Activated CD4-positive, alpha-beta T cell treated with anti-CD3 and anti-CD28 coated beads, Interleukin-2, amount 10 ng/mL, durations not matched to agents 7 days and 5 days (primary cell): Measurements from ENCODE around the gene MAP2K5. TPM values are rescaled to one million over a fixed set of nuclear protein-coding genes. Genes with fewer than 3 reads are reported as not detected.

Experiments
- CTCF ChIA-PET: fragments of 350-600 bp; sonication (Branson Sonifier 250); formaldehyde crosslinking; loops from one replicate; lab custom pipeline; 2021; ENCODE audit warnings: antibody characterized with exemption; lab: Charles Lee
- POLR2A ChIA-PET: fragments of 350-600 bp; sonication (Branson Sonifier 250); formaldehyde crosslinking; loops from one replicate; lab custom pipeline; 2021; ENCODE audit warnings: antibody characterized with exemption; lab: Charles Lee
- DNase-seq: peaks from one replicate; pipeline ENCODE4 v3.0.0-alpha.2; 2020
- H3K27ac Mint-ChIP-seq: one replicate; pipeline ENCODE4 v1.8.0; 2021; ENCODE audit warnings: mild to moderate bottlenecking, moderate library complexity, mixed read lengths
- H3K27me3 Mint-ChIP-seq: one replicate; pipeline ENCODE4 v1.8.0; 2021; ENCODE audit warnings: mixed read lengths
- H3K36me3 Mint-ChIP-seq: one replicate; pipeline ENCODE4 v1.8.0; 2021; ENCODE audit warnings: low read depth, mixed read lengths
- H3K4me1 Mint-ChIP-seq: one replicate; pipeline ENCODE4 v1.8.0; 2021; ENCODE audit warnings: mixed read lengths
- H3K4me3 Mint-ChIP-seq: one replicate; pipeline ENCODE4 v1.8.0; 2021; ENCODE audit warnings: mild to moderate bottlenecking, moderate library complexity, mixed read lengths
- H3K9me3 Mint-ChIP-seq: one replicate; pipeline ENCODE4 v1.8.0; 2021; ENCODE audit warnings: mixed read lengths
- total RNA-seq, 2 experiments: library from RNA; stranded (reverse); gene quantifications; one replicate each; pipeline ENCODE4 v1.2.3, GENCODE V29; 2021

MAP2K5 gene
- total RNA-seq, 2 experiments from 2014 or later = 25.9 to 26.3 TPM

GRCh38 chr15:67750371-67750770 lies 207.9 kb downstream of the MAP2K5 start:
- peaks cover 28% of the 10 kb centered on the region for H3K4me1 Mint-ChIP-seq
- no peaks in the 10 kb centered on the region for H3K27me3 Mint-ChIP-seq
- H3K36me3 Mint-ChIP-seq = peaks cover 9% of the 10 kb centered on the region
- DNase-seq = no peak
- ChIA-PET POLR2A (no interaction called here), CTCF (no interaction called here)
- H3K4me3 Mint-ChIP-seq = no peak overlapping the region
- H3K9me3 Mint-ChIP-seq = peaks cover 2% of the 10 kb centered on the region
- H3K27ac Mint-ChIP-seq = no peak overlapping the region

GRCh38 chr15:67753891-67754290 lies 211.4 kb downstream of the MAP2K5 start:
- CTCF ChIA-PET = no interaction called here

GRCh38 chr15:67755264-67755663 lies 212.8 kb downstream of the MAP2K5 start:
- DNase-seq = no peak
- H3K4me1 Mint-ChIP-seq = peaks cover 50% of the 10 kb centered on the region
- ChIA-PET CTCF (interaction anchor here (0.7 kb wide), 1 partner anchor 54 kb away, joined by 3 read pairs; no protein-coding TSS in a partner anchor), POLR2A (no interaction called here)
- peaks cover 3% of the 10 kb centered on the region for H3K9me3 Mint-ChIP-seq
- no peak overlapping the region for H3K4me3 Mint-ChIP-seq
- H3K36me3 Mint-ChIP-seq = peaks cover 2% of the 10 kb centered on the region
- H3K27ac Mint-ChIP-seq = no peak overlapping the region
- H3K27me3 Mint-ChIP-seq = no peaks in the 10 kb centered on the region

More at GRCh38 chr15:67753891-67754290, 211.4 kb downstream of the MAP2K5 start:
- POLR2A ChIA-PET = no interaction called here
- H3K27ac Mint-ChIP-seq = no peak overlapping the region
- no peak overlapping the region for H3K4me3 Mint-ChIP-seq
- H3K36me3 Mint-ChIP-seq = peaks cover 6% of the 10 kb centered on the region
- peaks cover 3% of the 10 kb centered on the region for H3K9me3 Mint-ChIP-seq
- no peaks in the 10 kb centered on the region for H3K27me3 Mint-ChIP-seq
- H3K4me1 Mint-ChIP-seq = peaks cover 40% of the 10 kb centered on the region
- no peak for DNase-seq

GRCh38 chr15:67755936-67756335 lies 213.4 kb downstream of the MAP2K5 start:
- no peak for DNase-seq
- CTCF ChIA-PET = no interaction called here
- peaks cover 51% of the 10 kb centered on the region for H3K4me1 Mint-ChIP-seq
- H3K27me3 Mint-ChIP-seq = no peaks in the 10 kb centered on the region
- peaks cover 3% of the 10 kb centered on the region for H3K9me3 Mint-ChIP-seq
- POLR2A ChIA-PET = no interaction called here
- H3K4me3 Mint-ChIP-seq = no peak overlapping the region
- H3K36me3 Mint-ChIP-seq = peaks cover 3% of the 10 kb centered on the region
- H3K27ac Mint-ChIP-seq = no peak overlapping the region

GRCh38 chr15:67758619-67759300 lies 216.3 kb downstream of the MAP2K5 start:
- Mint-ChIP-seq H3K4me1 (peaks cover 78% of the 10 kb centered on the region), H3K36me3 (peaks cover 10% of the 10 kb centered on the region), H3K4me3 (no peak overlapping the region), H3K9me3 (peaks cover 3% of the 10 kb centered on the region), H3K27ac (peak overlapping the region; percentile 65), H3K27me3 (no peaks in the 10 kb centered on the region)
- DNase-seq = no peak
- POLR2A ChIA-PET = no interaction called here
- CTCF ChIA-PET = interaction anchor here (0.7 to 0.8 kb wide), 2 partner anchors 16 to 1704 kb away, joined by 3 to 4 read pairs; no protein-coding TSS in a partner anchor

GRCh38 chr15:67760901-67761300 lies 218.4 kb downstream of the MAP2K5 start:
- POLR2A ChIA-PET = no interaction called here

GRCh38 chr15:67761343-67761742 lies 218.8 kb downstream of the MAP2K5 start:
- POLR2A ChIA-PET = no interaction called here
- no peak overlapping the region for H3K27ac Mint-ChIP-seq

More at GRCh38 chr15:67760901-67761300, 218.4 kb downstream of the MAP2K5 start:
- CTCF ChIA-PET = no interaction called here
- no peaks in the 10 kb centered on the region for H3K9me3 Mint-ChIP-seq
- no peak overlapping the region for H3K27ac Mint-ChIP-seq
- H3K36me3 Mint-ChIP-seq = peaks cover 12% of the 10 kb centered on the region
- no peak for DNase-seq
- H3K4me1 Mint-ChIP-seq = peaks cover 62% of the 10 kb centered on the region
- no peaks in the 10 kb centered on the region for H3K27me3 Mint-ChIP-seq
- H3K4me3 Mint-ChIP-seq = no peak overlapping the region

GRCh38 chr15:67762610-67763368 lies 220.3 kb downstream of the MAP2K5 start:
- Mint-ChIP-seq H3K36me3 (peaks cover 12% of the 10 kb centered on the region), H3K4me3 (no peak overlapping the region)
- CTCF ChIA-PET = interaction anchor here (0.9 kb wide), 1 partner anchor 21 kb away, joined by 4 read pairs; no protein-coding TSS in a partner anchor

More at GRCh38 chr15:67761343-67761742, 218.8 kb downstream of the MAP2K5 start:
- Mint-ChIP-seq H3K4me1 (peaks cover 59% of the 10 kb centered on the region), H3K9me3 (no peaks in the 10 kb centered on the region), H3K4me3 (no peak overlapping the region), H3K27me3 (no peaks in the 10 kb centered on the region), H3K36me3 (peaks cover 12% of the 10 kb centered on the region)
- CTCF ChIA-PET = no interaction called here
- DNase-seq = no peak

GRCh38 chr15:67765701-67766100 lies 223.2 kb downstream of the MAP2K5 start:
- Mint-ChIP-seq H3K4me3 (no peak overlapping the region), H3K36me3 (peaks cover 12% of the 10 kb centered on the region), H3K27ac (no peak overlapping the region), H3K9me3 (no peaks in the 10 kb centered on the region), H3K4me1 (peaks cover 30% of the 10 kb centered on the region), H3K27me3 (no peaks in the 10 kb centered on the region)
- ChIA-PET CTCF (no interaction called here), POLR2A (no interaction called here)
- DNase-seq = no peak

More at GRCh38 chr15:67762610-67763368, 220.3 kb downstream of the MAP2K5 start:
- Mint-ChIP-seq H3K9me3 (no peaks in the 10 kb centered on the region), H3K27ac (peak overlapping the region; percentile 57), H3K27me3 (no peaks in the 10 kb centered on the region), H3K4me1 (peaks cover 51% of the 10 kb centered on the region)
- POLR2A ChIA-PET = no interaction called here
- DNase-seq = peak; percentile 66

GRCh38 chr15:67766968-67767367 lies 224.5 kb downstream of the MAP2K5 start:
- no peak overlapping the region for H3K4me3 Mint-ChIP-seq
- peaks cover 18% of the 10 kb centered on the region for H3K4me1 Mint-ChIP-seq
- H3K9me3 Mint-ChIP-seq = no peaks in the 10 kb centered on the region
- DNase-seq = no peak
- no peaks in the 10 kb centered on the region for H3K27me3 Mint-ChIP-seq
- ChIA-PET POLR2A (no interaction called here), CTCF (no interaction called here)
- H3K27ac Mint-ChIP-seq = no peak overlapping the region
- peaks cover 7% of the 10 kb centered on the region for H3K36me3 Mint-ChIP-seq

GRCh38 chr15:67768313-67768977 lies 225.9 kb downstream of the MAP2K5 start:
- Mint-ChIP-seq H3K27me3 (no peaks in the 10 kb centered on the region), H3K4me3 (no peak overlapping the region), H3K36me3 (peaks cover 5% of the 10 kb centered on the region), H3K4me1 (peaks cover 4% of the 10 kb centered on the region), H3K27ac (no peak overlapping the region), H3K9me3 (no peaks in the 10 kb centered on the region)
- ChIA-PET POLR2A (no interaction called here), CTCF (no interaction called here)
- no peak for DNase-seq

- Mint-ChIP-seq H3K27ac (no peak overlapping the region), H3K27me3 (no peaks in the 10 kb centered on the region), H3K36me3 (peaks cover 4% of the 10 kb centered on the region), H3K4me3 (no peak overlapping the region), H3K4me1 (peaks cover 2% of the 10 kb centered on the region), H3K9me3 (no peaks in the 10 kb centered on the region)
- no peak for DNase-seq
- POLR2A ChIA-PET = no interaction called here
- CTCF ChIA-PET = interaction anchor here (0.7 kb wide), 1 partner anchor 105 kb away, joined by 3 read pairs; no protein-coding TSS in a partner anchor
Observed at GRCh38 chr15:67769497-67770357, 227.2 kb downstream of the MAP2K5 start.
